SK-N-SH treated with all-trans-retinoic acid at 6 μM for 48 hours (cell line): Measurements from ENCODE around the gene ADAMTSL3.

Experiments used
- ATAC-seq: fragments of 200-7000 bp; cut with Tn5 transposase; 3 replicates; pipeline ENCODE4 v1.9.1; 2020; ENCODE audit warnings: mild to moderate bottlenecking, moderate library complexity
- ARNTL ChIP-seq: fragments of 450-650 bp; formaldehyde crosslinking; IDR thresholded peaks from 2 replicates; pipeline ENCODE4 v1.5.0; 2020; ENCODE audit warnings: low read depth, mild to moderate bottlenecking, moderate library complexity, borderline replicate concordance
- CSDC2 ChIP-seq: fragments of 250-450 bp; sonication (Bioruptor Pico); IDR thresholded peaks from 2 replicates; pipeline ENCODE4 v1.5.0; 2020; ENCODE audit warnings: mild to moderate bottlenecking, moderate library complexity
- ESRRG ChIP-seq: fragments of 250-450 bp; sonication (Bioruptor Pico); IDR thresholded peaks from 2 replicates; pipeline ENCODE4 v1.6.1; 2021; ENCODE audit warnings: mild to moderate bottlenecking
- GLIS3 ChIP-seq: fragments of 250-450 bp; sonication (Bioruptor Pico); IDR thresholded peaks from 2 replicates; pipeline ENCODE4 v1.5.0; 2020; ENCODE audit warnings: mild to moderate bottlenecking, moderate library complexity
- ISL1 ChIP-seq: fragments of 250-450 bp; sonication (Bioruptor Pico); IDR thresholded peaks from 2 replicates; pipeline ENCODE4 v2.1.2; 2022; ENCODE audit warnings: mild to moderate bottlenecking, moderate library complexity
- OSR1 ChIP-seq: fragments of 250-450 bp; sonication (Bioruptor Pico); IDR thresholded peaks from 2 replicates; pipeline ENCODE4 v1.8.0; 2022; ENCODE audit warnings: moderate library complexity, mild to moderate bottlenecking, inconsistent platforms
- PPARA ChIP-seq: fragments of 250-450 bp; sonication (Bioruptor Pico); IDR thresholded peaks from 2 replicates; pipeline ENCODE4 v1.5.0; 2020; ENCODE audit warnings: mild to moderate bottlenecking, borderline replicate concordance
- RARB ChIP-seq: fragments of 250-450 bp; sonication (Bioruptor Pico); IDR thresholded peaks from 2 replicates; pipeline ENCODE4 v1.8.0; 2021; ENCODE audit warnings: mild to moderate bottlenecking, moderate library complexity
- SNAI2 ChIP-seq: fragments of 250-450 bp; sonication (Bioruptor Pico); IDR thresholded peaks from 2 replicates; pipeline ENCODE4 v1.5.0; 2020; ENCODE audit warnings: mild to moderate bottlenecking, moderate library complexity
- TCF4 ChIP-seq: fragments of 250-450 bp; sonication (Bioruptor Pico); IDR thresholded peaks from 2 replicates; pipeline ENCODE4 v1.8.0; 2021; ENCODE audit warnings: mild to moderate bottlenecking, moderate library complexity, borderline replicate concordance
- TOX ChIP-seq: fragments of 250-450 bp; sonication (Bioruptor Pico); IDR thresholded peaks from 2 replicates; pipeline ENCODE4 v1.8.0; 2021; ENCODE audit warnings: mild to moderate bottlenecking, moderate library complexity, borderline replicate concordance
- ZC3H10 ChIP-seq: fragments of 250-450 bp; sonication (Bioruptor Pico); IDR thresholded peaks from 2 replicates; pipeline ENCODE4 v1.5.1; 2021; ENCODE audit warnings: mild to moderate bottlenecking, moderate library complexity
- ZFP3 ChIP-seq: fragments of 250-450 bp; sonication (Bioruptor Pico); IDR thresholded peaks from 2 replicates; pipeline ENCODE4 v1.5.0; 2020; ENCODE audit warnings: mild to moderate bottlenecking, moderate library complexity
- ZFP30 ChIP-seq: fragments of 450-650 bp; formaldehyde crosslinking; IDR thresholded peaks from 2 replicates; pipeline ENCODE4 v1.5.0; 2022; ENCODE audit warnings: mild to moderate bottlenecking, moderate library complexity
- ZNF565 ChIP-seq: fragments of 450-650 bp; formaldehyde crosslinking; conservative IDR thresholded peaks from 2 replicates; pipeline ENCODE4 v1.5.0; 2020; ENCODE audit warnings: low read depth, mild to moderate bottlenecking, moderate library complexity
- ZNF70 ChIP-seq: fragments of 450-650 bp; formaldehyde crosslinking; IDR thresholded peaks from 2 replicates; pipeline ENCODE4 v1.5.0; 2020; ENCODE audit warnings: mild to moderate bottlenecking, moderate library complexity
- ZNF8 ChIP-seq: fragments of 450-650 bp; formaldehyde crosslinking; IDR thresholded peaks from 2 replicates; pipeline ENCODE4 v1.5.0; 2020; ENCODE audit warnings: mild to moderate bottlenecking, moderate library complexity
- TF ChIP-seq, protein P1 (sequence below): fragments of 250-450 bp; sonication (Bioruptor Pico); IDR thresholded peaks from 2 replicates; pipeline ENCODE4 v1.5.0; 2020; ENCODE audit warnings: mild to moderate bottlenecking, moderate library complexity
- TF ChIP-seq, protein P2 (sequence below): fragments of 250-450 bp; sonication (Bioruptor Pico); IDR thresholded peaks from 2 replicates; pipeline ENCODE4 v1.8.0; 2021; ENCODE audit warnings: low read depth, mild to moderate bottlenecking, moderate library complexity, borderline replicate concordance
- TF ChIP-seq, protein P3 (sequence below): fragments of 250-450 bp; sonication (Bioruptor Pico); IDR thresholded peaks from 2 replicates; pipeline ENCODE4 v1.5.1; 2021; ENCODE audit warnings: mild to moderate bottlenecking, moderate library complexity
- TF ChIP-seq, protein P4 (sequence below): fragments of 250-450 bp; sonication (Bioruptor Pico); IDR thresholded peaks from 2 replicates; pipeline ENCODE4 v1.8.0; 2020; ENCODE audit warnings: mild to moderate bottlenecking, moderate library complexity, borderline replicate concordance
- TF ChIP-seq, protein P5 (sequence below): fragments of 250-450 bp; sonication (Bioruptor Pico); IDR thresholded peaks from 2 replicates; pipeline ENCODE4 v1.5.1; 2020; ENCODE audit warnings: low read depth, mild to moderate bottlenecking, moderate library complexity

Gene ADAMTSL3

DNA sequence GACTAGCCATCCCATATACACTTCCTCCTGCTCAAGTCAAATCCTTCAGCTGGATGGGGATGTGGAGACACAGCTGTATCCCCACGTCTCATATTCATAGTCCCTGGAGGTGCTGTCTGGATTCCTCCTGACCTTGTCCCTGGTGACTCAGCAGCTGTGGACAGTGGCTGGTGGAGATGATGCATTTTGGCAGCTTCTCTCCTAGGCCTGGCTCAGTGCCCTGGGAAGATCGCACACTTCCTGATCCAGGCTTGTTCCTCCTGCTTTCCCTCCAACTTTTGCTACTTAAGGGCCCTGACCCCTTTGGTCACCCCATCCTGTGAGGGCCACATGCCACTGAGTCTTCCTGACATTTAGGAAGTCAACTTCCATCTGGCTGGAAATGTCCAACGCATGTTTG lies 44.4 kb downstream of the ADAMTSL3 start:
- ATAC-seq: no peak
- TF ChIP-seq SNAI2 (no peak), PPARA (CRISPR knock-in tag) (no peak), ARNTL (CRISPR knock-in tag) (no peak), CSDC2 (CRISPR knock-in tag) (no peak), RARB (CRISPR knock-in tag) (no peak), ZNF8 (no peak), ZNF565 (CRISPR knock-in tag) (no peak), TCF4 (no peak), ZNF70 (CRISPR knock-in tag) (no peak), GLIS3 (CRISPR knock-in tag) (no peak), ZC3H10 (CRISPR knock-in tag) (no peak), OSR1 (CRISPR knock-in tag) (no peak), ESRRG (CRISPR knock-in tag) (no peak)
- TF ChIP-seq, protein P1, sequence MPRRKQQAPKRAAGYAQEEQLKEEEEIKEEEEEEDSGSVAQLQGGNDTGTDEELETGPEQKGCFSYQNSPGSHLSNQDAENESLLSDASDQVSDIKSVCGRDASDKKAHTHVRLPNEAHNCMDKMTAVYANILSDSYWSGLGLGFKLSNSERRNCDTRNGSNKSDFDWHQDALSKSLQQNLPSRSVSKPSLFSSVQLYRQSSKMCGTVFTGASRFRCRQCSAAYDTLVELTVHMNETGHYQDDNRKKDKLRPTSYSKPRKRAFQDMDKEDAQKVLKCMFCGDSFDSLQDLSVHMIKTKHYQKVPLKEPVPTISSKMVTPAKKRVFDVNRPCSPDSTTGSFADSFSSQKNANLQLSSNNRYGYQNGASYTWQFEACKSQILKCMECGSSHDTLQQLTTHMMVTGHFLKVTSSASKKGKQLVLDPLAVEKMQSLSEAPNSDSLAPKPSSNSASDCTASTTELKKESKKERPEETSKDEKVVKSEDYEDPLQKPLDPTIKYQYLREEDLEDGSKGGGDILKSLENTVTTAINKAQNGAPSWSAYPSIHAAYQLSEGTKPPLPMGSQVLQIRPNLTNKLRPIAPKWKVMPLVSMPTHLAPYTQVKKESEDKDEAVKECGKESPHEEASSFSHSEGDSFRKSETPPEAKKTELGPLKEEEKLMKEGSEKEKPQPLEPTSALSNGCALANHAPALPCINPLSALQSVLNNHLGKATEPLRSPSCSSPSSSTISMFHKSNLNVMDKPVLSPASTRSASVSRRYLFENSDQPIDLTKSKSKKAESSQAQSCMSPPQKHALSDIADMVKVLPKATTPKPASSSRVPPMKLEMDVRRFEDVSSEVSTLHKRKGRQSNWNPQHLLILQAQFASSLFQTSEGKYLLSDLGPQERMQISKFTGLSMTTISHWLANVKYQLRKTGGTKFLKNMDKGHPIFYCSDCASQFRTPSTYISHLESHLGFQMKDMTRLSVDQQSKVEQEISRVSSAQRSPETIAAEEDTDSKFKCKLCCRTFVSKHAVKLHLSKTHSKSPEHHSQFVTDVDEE (CRISPR knock-in tag): no peak
- TF ChIP-seq, protein P2, sequence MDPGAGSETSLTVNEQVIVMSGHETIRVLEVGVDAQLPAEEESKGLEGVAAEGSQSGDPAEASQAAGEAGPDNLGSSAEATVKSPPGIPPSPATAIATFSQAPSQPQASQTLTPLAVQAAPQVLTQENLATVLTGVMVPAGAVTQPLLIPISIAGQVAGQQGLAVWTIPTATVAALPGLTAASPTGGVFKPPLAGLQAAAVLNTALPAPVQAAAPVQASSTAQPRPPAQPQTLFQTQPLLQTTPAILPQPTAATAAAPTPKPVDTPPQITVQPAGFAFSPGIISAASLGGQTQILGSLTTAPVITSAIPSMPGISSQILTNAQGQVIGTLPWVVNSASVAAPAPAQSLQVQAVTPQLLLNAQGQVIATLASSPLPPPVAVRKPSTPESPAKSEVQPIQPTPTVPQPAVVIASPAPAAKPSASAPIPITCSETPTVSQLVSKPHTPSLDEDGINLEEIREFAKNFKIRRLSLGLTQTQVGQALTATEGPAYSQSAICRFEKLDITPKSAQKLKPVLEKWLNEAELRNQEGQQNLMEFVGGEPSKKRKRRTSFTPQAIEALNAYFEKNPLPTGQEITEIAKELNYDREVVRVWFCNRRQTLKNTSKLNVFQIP (CRISPR knock-in tag): no peak
- TF ChIP-seq, protein P3, sequence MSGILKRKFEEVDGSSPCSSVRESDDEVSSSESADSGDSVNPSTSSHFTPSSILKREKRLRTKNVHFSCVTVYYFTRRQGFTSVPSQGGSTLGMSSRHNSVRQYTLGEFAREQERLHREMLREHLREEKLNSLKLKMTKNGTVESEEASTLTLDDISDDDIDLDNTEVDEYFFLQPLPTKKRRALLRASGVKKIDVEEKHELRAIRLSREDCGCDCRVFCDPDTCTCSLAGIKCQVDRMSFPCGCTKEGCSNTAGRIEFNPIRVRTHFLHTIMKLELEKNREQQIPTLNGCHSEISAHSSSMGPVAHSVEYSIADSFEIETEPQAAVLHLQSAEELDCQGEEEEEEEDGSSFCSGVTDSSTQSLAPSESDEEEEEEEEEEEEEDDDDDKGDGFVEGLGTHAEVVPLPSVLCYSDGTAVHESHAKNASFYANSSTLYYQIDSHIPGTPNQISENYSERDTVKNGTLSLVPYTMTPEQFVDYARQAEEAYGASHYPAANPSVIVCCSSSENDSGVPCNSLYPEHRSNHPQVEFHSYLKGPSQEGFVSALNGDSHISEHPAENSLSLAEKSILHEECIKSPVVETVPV (CRISPR knock-in tag): no peak
- TF ChIP-seq, protein P4, sequence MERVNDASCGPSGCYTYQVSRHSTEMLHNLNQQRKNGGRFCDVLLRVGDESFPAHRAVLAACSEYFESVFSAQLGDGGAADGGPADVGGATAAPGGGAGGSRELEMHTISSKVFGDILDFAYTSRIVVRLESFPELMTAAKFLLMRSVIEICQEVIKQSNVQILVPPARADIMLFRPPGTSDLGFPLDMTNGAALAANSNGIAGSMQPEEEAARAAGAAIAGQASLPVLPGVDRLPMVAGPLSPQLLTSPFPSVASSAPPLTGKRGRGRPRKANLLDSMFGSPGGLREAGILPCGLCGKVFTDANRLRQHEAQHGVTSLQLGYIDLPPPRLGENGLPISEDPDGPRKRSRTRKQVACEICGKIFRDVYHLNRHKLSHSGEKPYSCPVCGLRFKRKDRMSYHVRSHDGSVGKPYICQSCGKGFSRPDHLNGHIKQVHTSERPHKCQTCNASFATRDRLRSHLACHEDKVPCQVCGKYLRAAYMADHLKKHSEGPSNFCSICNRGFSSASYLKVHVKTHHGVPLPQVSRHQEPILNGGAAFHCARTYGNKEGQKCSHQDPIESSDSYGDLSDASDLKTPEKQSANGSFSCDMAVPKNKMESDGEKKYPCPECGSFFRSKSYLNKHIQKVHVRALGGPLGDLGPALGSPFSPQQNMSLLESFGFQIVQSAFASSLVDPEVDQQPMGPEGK (CRISPR knock-in tag): no peak

DNA sequence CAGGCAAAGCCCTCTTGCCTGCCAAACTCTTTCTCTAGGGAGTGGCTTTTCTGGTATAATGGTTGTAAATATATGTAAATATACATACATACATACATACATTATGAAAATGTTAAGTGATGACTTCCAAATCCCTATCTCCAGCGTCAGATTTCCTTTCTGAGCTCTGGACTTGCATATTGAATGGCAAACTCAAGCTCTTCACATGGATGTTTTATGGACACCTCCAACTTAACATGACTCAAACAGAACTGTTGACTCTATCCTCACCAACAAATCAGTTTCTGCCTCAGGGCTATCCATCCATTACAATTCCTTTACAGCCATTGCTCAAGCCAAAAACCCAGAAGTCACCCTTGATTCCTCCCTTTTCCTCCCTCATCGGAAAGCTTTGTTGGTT lies 45.1 kb downstream of the ADAMTSL3 start:
- ATAC-seq: no peak
- TF ChIP-seq ESRRG (CRISPR knock-in tag) (no peak), ZFP30 (CRISPR knock-in tag) (no peak), ZFP3 (CRISPR knock-in tag) (no peak), ZNF565 (CRISPR knock-in tag) (no peak), RARB (CRISPR knock-in tag) (no peak), GLIS3 (CRISPR knock-in tag) (no peak), ISL1 (no peak), ZC3H10 (CRISPR knock-in tag) (no peak), PPARA (CRISPR knock-in tag) (no peak), ARNTL (CRISPR knock-in tag) (no peak), OSR1 (CRISPR knock-in tag) (no peak)
- TF ChIP-seq, protein P5, sequence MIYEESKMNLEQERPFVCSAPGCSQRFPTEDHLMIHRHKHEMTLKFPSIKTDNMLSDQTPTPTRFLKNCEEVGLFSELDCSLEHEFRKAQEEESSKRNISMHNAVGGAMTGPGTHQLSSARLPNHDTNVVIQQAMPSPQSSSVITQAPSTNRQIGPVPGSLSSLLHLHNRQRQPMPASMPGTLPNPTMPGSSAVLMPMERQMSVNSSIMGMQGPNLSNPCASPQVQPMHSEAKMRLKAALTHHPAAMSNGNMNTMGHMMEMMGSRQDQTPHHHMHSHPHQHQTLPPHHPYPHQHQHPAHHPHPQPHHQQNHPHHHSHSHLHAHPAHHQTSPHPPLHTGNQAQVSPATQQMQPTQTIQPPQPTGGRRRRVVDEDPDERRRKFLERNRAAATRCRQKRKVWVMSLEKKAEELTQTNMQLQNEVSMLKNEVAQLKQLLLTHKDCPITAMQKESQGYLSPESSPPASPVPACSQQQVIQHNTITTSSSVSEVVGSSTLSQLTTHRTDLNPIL: no peak

DNA sequence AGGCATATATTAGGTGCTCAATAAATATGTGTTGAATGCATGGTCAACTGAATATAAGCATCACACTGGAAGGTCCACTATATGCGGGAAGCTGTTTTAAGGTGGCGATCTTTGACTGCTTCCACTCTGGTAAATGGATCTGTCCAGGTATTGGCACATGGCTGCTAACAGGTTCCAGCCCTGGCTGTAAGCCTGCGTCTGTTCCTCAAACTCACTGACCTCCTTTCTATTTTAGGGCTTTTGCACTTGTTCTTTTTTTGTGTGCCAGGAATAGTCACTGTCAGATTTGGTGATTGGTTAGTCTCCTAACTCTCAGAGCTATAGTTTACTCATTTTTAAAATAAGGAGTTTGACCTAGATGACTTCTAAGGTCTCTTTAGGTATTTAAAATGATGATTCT lies 46.2 kb downstream of the ADAMTSL3 start:
- ATAC-seq: no peak
- TF ChIP-seq ZNF565 (CRISPR knock-in tag) (no peak), TOX (no peak), GLIS3 (CRISPR knock-in tag) (no peak), ZC3H10 (CRISPR knock-in tag) (no peak), PPARA (CRISPR knock-in tag) (no peak), SNAI2 (no peak), ZFP3 (CRISPR knock-in tag) (no peak), CSDC2 (CRISPR knock-in tag) (no peak), ESRRG (CRISPR knock-in tag) (no peak), ZFP30 (CRISPR knock-in tag) (no peak)
- TF ChIP-seq, protein P3 (CRISPR knock-in tag): no peak
- TF ChIP-seq, protein P5: no peak
- TF ChIP-seq, protein P1 (CRISPR knock-in tag): no peak
